Lower leg skin (tissue), 3 donors: ENCODE results near the gene MYLK4.

ENCODE experiments used
- CTCF ChIP-seq, 3 donors: fragments of 450-650 bp; IDR thresholded peaks; one replicate each; pipeline ENCODE4 v1.5.1; 2016; ENCODE audit warnings: antibody characterized with exemption in 3 of 3, mild to moderate bottlenecking in 3 of 3, moderate library complexity in 2 of 3
- POLR2A ChIP-seq, 2 donors: fragments of 450-650 bp; IDR thresholded peaks; one replicate each; pipeline ENCODE4 v1.6.1; 2016 to 2017; ENCODE audit warnings: antibody characterized with exemption in 2 of 2, mild to moderate bottlenecking in 1 of 2, moderate library complexity in 1 of 2

GRCh38 chr6:2651536-2651935, 99.2 kb downstream of the MYLK4 start:
- TF ChIP-seq CTCF (IDR thresholded peaks at IDR 0.05): no peak
- TF ChIP-seq POLR2A (IDR thresholded peaks at IDR 0.05): no peak
